HG03342 (cell line): ENCODE measurements around the gene THAP11.
"Not testable (repeated sequence)": the region's sequence is repeated elsewhere in the genome, so short reads cannot be mapped to it uniquely, and the experiment has no call there.

ENCODE experiments used
- ATAC-seq: cut with Tn5 transposase; IDR thresholded peaks from one replicate; pipeline ENCODE4 v1.9.1; 2021; ENCODE audit warnings: mild to moderate bottlenecking, moderate library complexity; ENCODE audit not compliant: unreplicated experiment

The THAP11 gene

DNA sequence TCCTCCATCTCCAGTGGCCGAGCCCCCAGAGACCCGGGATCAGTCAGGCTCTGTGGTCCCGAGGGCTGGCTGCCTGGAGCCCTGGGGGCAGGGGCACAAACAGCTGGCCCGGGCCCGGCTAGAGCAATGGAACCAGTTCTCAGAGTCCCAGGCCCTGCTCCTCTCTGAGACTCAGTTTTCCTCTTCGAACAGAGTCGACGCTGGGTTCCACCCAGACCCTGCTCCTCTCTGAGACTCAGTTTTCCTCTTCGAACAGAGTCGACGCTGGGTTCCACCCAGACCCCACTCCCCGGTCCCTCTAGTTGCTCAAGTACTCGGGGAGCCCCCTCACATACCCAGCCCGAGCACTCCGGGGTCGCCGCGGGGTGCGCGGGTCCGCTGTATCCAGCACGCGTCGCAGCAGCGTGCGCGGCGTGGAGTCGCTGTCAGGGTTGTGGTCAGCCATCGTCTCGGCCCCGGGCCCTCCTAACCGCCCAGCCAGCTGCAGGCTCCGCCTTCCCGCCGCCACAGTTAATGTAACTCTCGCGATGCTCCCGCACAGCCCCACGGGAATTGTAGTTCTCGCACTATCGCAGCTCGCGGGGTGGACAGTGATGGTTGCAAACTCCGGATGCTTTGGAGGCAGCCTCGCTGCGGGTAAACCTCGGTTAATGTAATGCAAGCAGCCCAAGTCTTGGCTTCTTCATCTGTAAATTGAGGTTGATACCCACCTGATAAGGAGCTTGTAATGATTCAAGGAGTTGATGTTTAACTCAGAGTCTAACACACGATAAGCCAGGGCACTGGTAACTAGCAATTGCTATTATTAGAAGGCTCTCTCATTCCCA lies 8.5 kb upstream of the THAP11 start:
- peak; percentile 93 for ATAC-seq

DNA sequence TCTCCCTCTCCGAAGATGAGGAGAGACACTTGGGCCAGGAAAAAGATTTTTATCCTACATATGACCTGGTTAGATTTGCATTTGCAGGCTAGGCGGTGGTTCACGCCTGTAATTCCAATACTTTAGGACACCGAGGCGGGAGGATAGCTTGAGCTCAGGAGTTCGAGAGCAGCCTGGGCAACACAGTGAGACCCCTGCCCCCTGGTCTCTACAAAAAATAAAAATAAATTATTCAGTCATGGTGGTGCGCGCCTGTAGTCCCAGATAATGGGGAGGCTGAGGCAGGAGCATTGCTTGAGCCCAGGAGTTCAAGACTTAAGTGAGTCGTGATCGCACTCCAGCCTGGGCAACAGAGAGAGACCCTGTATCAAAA lies 7.9 kb upstream of the THAP11 start:
- ATAC-seq = no peak

DNA sequence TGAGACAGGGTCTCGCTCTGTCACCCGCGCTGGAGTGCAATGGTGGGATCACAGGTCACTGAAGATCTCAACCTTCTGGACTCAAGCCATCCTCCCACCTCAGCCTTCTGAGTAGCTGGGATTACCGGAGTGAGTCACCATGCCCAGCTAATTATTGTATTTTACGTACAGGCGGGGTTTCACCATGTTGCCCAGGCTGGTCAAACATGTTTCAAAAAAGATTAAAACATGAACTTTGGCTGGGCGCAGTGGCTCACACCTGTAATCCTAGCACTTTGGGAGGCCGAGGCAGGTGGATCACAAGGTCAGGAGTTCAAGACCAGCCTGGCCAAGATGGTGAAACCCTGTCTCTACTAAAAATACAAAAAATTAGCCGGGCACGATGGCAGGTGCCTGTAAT lies 4.9 kb upstream of the THAP11 start:
- not testable (repeated sequence) for ATAC-seq

GRCh38 chr16:67837811-67838210 lies 4.3 kb upstream of the THAP11 start:
- no peak for ATAC-seq

GRCh38 chr16:67841198-67841815 lies 813 bp upstream of the THAP11 start:
- no peak for ATAC-seq

DNA sequence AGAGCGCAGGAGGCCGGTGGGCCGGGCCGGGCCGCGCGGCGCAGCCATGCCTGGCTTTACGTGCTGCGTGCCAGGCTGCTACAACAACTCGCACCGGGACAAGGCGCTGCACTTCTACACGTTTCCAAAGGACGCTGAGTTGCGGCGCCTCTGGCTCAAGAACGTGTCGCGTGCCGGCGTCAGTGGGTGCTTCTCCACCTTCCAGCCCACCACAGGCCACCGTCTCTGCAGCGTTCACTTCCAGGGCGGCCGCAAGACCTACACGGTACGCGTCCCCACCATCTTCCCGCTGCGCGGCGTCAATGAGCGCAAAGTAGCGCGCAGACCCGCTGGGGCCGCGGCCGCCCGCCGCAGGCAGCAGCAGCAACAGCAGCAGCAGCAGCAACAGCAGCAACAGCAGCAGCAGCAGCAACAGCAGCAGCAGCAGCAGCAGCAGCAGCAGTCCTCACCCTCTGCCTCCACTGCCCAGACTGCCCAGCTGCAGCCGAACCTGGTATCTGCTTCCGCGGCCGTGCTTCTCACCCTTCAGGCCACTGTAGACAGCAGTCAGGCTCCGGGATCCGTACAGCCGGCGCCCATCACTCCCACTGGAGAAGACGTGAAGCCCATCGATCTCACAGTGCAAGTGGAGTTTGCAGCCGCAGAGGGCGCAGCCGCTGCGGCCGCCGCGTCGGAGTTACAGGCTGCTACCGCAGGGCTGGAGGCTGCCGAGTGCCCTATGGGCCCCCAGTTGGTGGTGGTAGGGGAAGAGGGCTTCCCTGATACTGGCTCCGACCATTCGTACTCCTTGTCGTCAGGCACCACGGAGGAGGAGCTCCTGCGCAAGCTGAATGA lies 606 bp downstream of the THAP11 start:
- ATAC-seq = peak; percentile 1

DNA sequence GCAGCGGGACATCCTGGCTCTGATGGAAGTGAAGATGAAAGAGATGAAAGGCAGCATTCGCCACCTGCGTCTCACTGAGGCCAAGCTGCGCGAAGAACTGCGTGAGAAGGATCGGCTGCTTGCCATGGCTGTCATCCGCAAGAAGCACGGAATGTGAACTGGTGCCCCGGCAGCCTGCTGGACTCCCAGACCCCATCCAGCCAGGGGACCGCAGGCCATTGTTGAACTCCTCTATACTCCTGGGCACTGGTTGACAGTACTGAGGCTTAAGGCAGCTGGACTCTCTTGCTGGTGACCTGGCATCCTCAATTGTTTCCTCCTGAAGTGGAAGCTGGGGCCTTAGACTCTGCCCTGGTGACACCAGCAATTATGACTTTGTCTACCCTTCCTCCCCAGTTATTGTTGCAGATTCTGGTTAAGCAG lies 1.2 kb downstream of the THAP11 start:
- ATAC-seq = no peak

- no peak for ATAC-seq
Measured at GRCh38 chr16:67844497-67844896, 2.4 kb downstream of the THAP11 start.

DNA sequence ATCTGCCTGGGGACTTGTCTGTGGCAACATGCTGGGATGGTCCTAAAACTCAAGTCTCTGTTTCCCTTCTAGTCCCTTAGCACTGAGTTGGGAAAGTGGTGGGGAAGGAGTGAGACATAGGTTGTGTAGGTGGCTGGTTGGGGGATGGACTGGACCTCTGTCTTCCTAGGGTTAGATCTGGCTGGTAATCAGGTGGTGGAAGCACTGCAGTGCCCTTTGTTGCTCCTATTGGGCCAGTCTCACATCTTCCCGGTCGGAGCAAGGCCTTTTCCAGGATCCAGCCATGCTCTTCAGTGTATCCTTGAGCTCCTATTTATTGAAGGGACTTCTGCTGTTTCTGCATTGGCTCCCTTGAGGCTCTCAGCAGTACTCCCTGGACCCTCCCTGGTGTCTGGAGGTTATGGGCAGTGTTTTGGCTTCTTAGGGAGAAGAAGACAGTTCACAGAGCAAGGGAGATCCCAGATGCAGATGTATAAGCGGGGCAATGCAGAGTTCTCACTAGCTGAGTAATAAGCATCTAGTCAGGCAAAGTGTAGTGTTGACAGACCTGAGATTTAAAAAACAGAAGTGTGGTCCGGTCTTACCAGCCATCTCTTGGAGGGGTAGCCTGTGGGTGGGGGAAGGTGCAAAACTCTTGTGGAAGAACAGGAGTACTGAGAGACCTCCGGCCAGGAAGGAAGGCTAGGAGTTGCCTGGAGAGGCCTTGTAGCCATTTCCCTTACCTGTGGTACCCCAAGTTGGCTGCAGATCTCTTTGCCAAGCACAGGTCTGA lies 3.4 kb downstream of the THAP11 start:
- no peak for ATAC-seq

DNA sequence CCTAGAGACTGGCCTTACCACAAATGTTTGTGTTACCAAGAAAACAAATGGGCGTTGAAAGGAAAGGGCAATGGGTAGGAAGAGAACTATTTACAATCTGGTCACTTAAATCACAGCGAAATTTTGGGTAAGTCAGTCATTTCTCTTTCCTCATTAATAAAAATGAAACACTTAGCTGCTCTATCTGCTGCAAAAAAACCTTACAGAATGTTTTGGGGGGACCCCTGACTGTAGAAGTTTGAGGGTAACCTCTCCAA lies 3.9 kb downstream of the THAP11 start:
- no peak for ATAC-seq

DNA sequence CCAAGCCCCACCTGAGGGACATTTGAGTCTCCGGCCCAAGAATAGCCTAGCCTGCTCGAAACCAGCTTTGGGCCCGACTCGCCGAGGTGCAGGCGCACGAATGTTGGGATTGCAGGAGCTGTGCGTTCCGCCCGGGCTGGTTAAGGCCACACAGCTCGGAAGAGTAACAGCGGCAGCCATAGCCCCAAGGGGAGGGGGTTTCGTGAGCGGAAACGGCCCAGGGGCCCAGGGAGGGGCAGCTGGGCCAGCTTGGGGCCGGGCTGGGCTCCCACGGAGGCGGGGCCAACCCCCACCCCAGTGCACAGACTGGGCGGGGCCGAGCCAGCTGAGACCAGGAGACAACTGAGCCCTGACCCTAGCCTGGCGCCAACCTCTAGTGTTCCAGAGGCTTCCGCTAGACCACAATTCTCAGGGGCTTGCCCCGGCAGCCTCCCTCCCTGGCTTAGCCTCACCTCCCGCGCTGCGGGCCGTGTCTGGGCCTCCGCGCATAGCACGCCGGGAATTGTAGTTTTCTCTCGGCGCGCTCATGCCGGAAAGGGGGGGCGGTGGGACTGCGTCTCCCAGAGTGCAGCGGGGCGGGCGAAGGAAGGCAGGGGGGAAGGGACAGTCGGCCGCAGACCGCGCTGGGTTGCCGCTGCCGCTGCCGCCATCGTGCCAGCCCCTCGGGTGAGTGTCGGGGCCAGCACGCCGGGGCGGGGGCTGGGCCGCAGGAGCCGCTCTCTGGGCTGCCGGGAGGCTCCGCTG lies 4.4 kb downstream of the THAP11 start, which contains the start of gene NUTF2:
NUTF2 (plus strand) TSS at position 614 of the 744 bp plus-strand sequence. CDS start 18,198 bp downstream, outside the sequence.
- ATAC-seq = peak; percentile 55

GRCh38 chr16:67847064-67847861 lies 5.1 kb downstream of the THAP11 start, which contains the start of gene CENPT:
Gene CENPT (minus strand): TSS chr16:67847693. CDS start chr16:67833859, 13,834 bp downstream.
- ATAC-seq = peak; percentile 44

DNA sequence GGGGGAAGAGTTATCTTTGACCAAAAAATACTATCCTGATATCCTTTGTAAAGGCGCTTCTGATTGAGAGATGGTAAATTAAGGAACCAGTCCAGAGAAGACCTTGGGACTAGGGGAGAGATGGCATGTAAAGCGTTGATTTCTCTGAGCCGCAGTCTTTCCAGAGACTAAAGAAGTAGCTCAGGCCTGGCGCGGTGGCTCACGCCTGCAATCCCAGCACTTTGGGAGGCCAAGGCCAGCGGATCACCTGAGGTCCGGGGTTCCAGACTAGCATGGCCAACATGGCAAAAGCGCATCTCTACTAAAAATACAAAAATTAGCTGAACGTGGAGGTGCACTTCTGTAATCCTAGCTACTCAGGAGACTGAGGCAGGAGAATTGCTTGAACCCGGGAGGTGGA lies 6.0 kb downstream of the THAP11 start:
- no peak for ATAC-seq

DNA sequence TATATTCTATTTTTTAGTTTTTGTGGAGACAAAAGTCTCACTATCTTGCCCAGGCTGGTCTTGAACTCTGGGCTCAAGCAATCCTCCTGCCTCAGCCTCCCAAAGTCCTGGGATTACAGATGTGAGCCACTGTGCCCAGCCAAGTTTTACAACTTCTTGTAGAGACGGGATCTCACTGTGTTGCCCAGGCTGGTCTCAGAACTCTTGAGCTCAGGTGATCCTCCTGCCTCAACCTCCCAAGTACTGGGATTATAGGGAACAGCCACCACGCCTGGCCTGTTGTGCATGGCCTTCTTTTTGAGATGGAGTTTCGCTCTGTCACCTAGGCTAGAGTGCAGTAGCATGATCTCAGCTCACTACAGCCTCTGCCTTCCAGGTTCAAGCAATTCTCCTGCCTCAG lies 11.6 kb downstream of the THAP11 start:
- ATAC-seq = no peak

DNA sequence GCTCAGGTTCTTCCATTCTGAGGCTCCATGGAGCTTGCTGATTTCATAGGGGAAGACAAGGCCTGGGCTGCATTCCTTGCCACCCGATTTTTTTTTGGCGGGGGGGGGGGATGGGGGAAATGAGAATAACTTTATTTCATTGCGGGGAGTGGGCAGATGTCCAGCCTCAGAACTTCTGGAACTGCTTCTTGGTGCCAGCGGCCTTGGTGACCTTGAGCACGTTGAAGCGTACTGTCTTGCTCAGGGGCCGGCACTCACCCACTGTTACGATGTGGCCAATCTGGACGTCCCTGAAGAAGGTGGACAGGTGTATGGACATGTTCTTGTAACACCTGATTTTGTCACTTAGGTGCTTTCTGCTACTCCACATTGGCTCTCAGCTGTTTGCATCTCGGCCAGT lies 13.7 kb downstream of the THAP11 start:
- no peak for ATAC-seq

GRCh38 chr16:67856927-67857546 lies 14.9 kb downstream of the THAP11 start:
- no peak for ATAC-seq

DNA sequence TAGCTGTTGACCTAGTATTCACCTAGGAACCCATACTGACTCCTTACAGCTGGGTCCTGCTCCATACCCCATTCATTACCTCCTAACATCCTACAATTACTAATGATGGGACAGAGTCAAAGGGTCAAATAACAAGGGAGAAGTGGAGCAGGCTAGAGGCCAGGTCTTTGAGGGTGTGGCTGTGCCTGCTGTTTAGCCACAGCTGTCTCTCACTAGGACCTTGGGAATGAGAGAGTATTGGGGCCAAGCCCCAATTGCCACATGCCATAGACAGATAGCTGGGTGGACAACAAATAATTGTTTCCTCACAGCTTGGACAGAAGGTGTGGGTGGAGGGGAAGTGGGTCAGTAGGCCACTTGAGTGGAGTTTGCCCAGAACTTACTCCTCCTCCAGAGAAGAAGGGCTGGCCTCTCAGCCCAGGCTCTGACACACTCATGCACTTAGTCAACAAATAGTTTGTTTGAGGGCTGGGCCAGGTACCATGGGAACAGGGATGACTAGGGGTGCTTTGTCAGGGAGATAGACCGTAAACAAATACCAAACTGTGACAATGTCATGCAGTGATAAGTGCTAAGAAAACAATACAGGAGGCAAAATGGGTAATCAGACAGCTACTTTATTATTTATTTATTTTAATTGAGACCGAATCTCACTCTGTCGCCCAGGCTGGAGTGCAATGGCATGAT lies 15.6 kb downstream of the THAP11 start:
- ATAC-seq = no peak

DNA sequence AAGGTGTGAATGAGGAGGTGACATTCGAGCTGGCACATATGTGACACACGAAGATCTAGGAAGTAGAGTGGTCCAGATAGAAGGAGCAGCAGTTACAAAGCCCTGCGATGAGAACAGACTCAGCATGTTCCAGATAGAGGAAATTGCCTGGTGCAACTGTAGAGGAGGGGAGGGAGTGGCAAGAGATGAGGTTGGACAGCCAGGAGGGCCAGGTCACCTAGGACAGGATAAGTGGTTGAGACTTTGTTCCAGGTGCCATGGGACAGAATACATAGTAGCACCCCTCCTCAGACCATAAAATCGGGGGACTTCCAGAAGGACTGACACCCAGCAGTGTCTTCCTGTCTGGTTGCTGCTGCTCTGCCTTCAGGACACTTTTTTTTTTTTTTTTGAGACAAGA lies 16.4 kb downstream of the THAP11 start:
- no peak for ATAC-seq
